OCI-LY7 (cell line): ENCODE data around the gene EHD4. TPM values are rescaled to one million over a fixed set of nuclear protein-coding genes. Genes with fewer than 3 reads are reported as not detected.
A peak's percentile ranks its signal among the peaks of the same experiment; 100 is the strongest.

Source experiments
- BruUV-seq: library from RNA; stranded (reverse); fragments of 400-500 nt; replicated peaks from 2 replicates; lab custom pipeline; 2021; lab: Mats Ljungman, UMichigan
- CTCF ChIA-PET: fragments of 300-600 bp; sonication (Branson Sonifier 250); formaldehyde crosslinking; loops from one replicate; lab custom pipeline; 2022; ENCODE audit warnings: antibody characterized with exemption; ENCODE audit not compliant: unreplicated experiment; lab: Charles Lee
- POLR2A ChIA-PET: fragments of 300-600 bp; sonication (Branson Sonifier 250); formaldehyde crosslinking; loops from one replicate; lab custom pipeline; 2022; ENCODE audit warnings: antibody characterized with exemption; lab: Charles Lee
- DNase-seq: peaks from one replicate; pipeline ENCODE4 v3.0.0-alpha.2; 2015; ENCODE audit warnings: low spot score
- H2AFZ ChIP-seq: fragments of 200-600 bp; sonication (generic), shearing (Covaris generic); 2 replicates; pipeline ENCODE4 v1.6.1; 2014; ENCODE audit warnings: mild to moderate bottlenecking, antibody characterized with exemption, low read length, moderate library complexity
- H3K27ac ChIP-seq: fragments of 200-600 bp; sonication (generic); 2 replicates; pipeline ENCODE4 v1.5.1; 2014; ENCODE audit warnings: mixed run types, low read depth, mild to moderate bottlenecking, moderate library complexity, low read length, inconsistent platforms; ENCODE audit not compliant: poor library complexity, severe bottlenecking
- H3K36me3 ChIP-seq: fragments of 200-600 bp; sonication (generic); 2 replicates; pipeline ENCODE4 v1.6.1; 2014; ENCODE audit warnings: mild to moderate bottlenecking, antibody characterized with exemption, low read length, moderate library complexity, mixed read lengths; ENCODE audit not compliant: insufficient read depth
- H3K4me1 ChIP-seq: fragments of 200-600 bp; sonication (generic); 2 replicates; pipeline ENCODE4 v1.5.1; 2014; ENCODE audit warnings: mild to moderate bottlenecking, low read length; ENCODE audit not compliant: insufficient read depth, poor library complexity, severe bottlenecking
- H3K4me2 ChIP-seq: fragments of 200-600 bp; sonication (generic); 2 replicates; pipeline ENCODE4 v1.6.1; 2014; ENCODE audit warnings: mild to moderate bottlenecking, low read length
- H3K4me3 ChIP-seq: fragments of 200-600 bp; sonication (generic); 2 replicates; pipeline ENCODE4 v1.5.1; 2014; ENCODE audit warnings: mild to moderate bottlenecking, low read depth, low read length; ENCODE audit not compliant: poor library complexity, severe bottlenecking
- H3K79me2 ChIP-seq: fragments of 200-600 bp; sonication (generic); 2 replicates; pipeline ENCODE4 v1.6.1; 2016; ENCODE audit warnings: low read depth, mild to moderate bottlenecking, low read length, moderate library complexity, mixed read lengths; ENCODE audit not compliant: insufficient read depth
- H3K9me2 ChIP-seq: fragments of 200-600 bp; sonication (generic); 2 replicates; pipeline ENCODE4 v1.6.1; 2016; ENCODE audit warnings: mild to moderate bottlenecking, low read length, mixed read lengths; ENCODE audit not compliant: insufficient read depth
- H3K9me3 ChIP-seq: fragments of 200-600 bp; sonication (generic); 2 replicates; pipeline ENCODE4 v1.6.1; 2014; ENCODE audit warnings: mild to moderate bottlenecking, mixed run types, low read length, mixed read lengths
- H4K20me1 ChIP-seq: fragments of 200-600 bp; sonication (generic); 2 replicates; pipeline ENCODE4 v1.6.1; 2014; ENCODE audit warnings: mild to moderate bottlenecking, antibody characterized with exemption, low read length, moderate library complexity, mixed read lengths; ENCODE audit not compliant: insufficient read depth
- CTCF ChIP-seq: fragments of 200-600 bp; sonication (generic); conservative IDR thresholded peaks from 2 replicates; pipeline ENCODE4 v1.5.1; 2014; ENCODE audit warnings: mild to moderate bottlenecking, antibody characterized with exemption, low read length, moderate library complexity, mixed read lengths
- EZH2phosphoT487 ChIP-seq: fragments of 200-600 bp; sonication (generic); IDR thresholded peaks from 2 replicates; pipeline ENCODE4 v1.6.1; 2018; ENCODE audit warnings: low read depth, borderline replicate concordance, mild to moderate bottlenecking, mixed run types, antibody characterized with exemption, low read length, moderate library complexity, mixed read lengths
- intact Hi-C: fragments of 100-400 bp; cut with micrococcal nuclease; formaldehyde crosslinking; loops from one replicate; pipeline ENCODE4 v1.10.0; 2022; ENCODE audit not compliant: unreplicated experiment
- total RNA-seq, 2 experiments: library from RNA; depleted of rRNA in 1 of 2; stranded (reverse); fragments of >200 nt in 1 of 2; shearing (Covaris generic) in 1 of 2; gene quantifications; 2 replicates each; pipeline ENCODE4 v1.2.3, GENCODE V29; 2014 to 2022

EHD4 gene
- total RNA-seq, 2 experiments from 2014 or later = 13.5 to 19.4 TPM

- POLR2A ChIA-PET = no interaction called here
- Histone ChIP-seq H3K4me3 (no peak overlapping the region), H2AFZ (no peak overlapping the region), H3K27ac (no peak overlapping the region), H3K9me3 (no peaks in the 10 kb centered on the region), H3K36me3 (no peaks in the 10 kb centered on the region), H3K4me1 (peaks cover 4% of the 10 kb centered on the region), H4K20me1 (no peaks in the 10 kb centered on the region), H3K9me2 (no peaks in the 10 kb centered on the region), H3K4me2 (no peak overlapping the region), H3K79me2 (no peaks in the 10 kb centered on the region)
- DNase-seq = no peak
- CTCF ChIA-PET = no interaction called here
- no TSS peak for BruUV-seq
- intact Hi-C loops = no loop called here
- TF ChIP-seq CTCF (no peak), EZH2phosphoT487 (no peak)
Observed at GRCh38 chr15:42011074-42011473, 38.7 kb upstream of the EHD4 start.

- no peak overlapping the region for H3K4me2 ChIP-seq
- no peak overlapping the region for H3K27ac ChIP-seq
- no peaks in the 10 kb centered on the region for H3K9me2 ChIP-seq
- ChIA-PET CTCF (no interaction called here), POLR2A (no interaction called here)
- intact Hi-C loops = no loop called here
- H3K9me3 ChIP-seq = no peaks in the 10 kb centered on the region
- no peaks in the 10 kb centered on the region for H3K36me3 ChIP-seq
- H3K4me1 ChIP-seq = peaks cover 4% of the 10 kb centered on the region
- H3K79me2 ChIP-seq = no peaks in the 10 kb centered on the region
- no peaks in the 10 kb centered on the region for H4K20me1 ChIP-seq
- DNase-seq = peak; percentile 9
- TF ChIP-seq CTCF (no peak), EZH2phosphoT487 (no peak)
- no peak overlapping the region for H2AFZ ChIP-seq
- BruUV-seq = no TSS peak
- H3K4me3 ChIP-seq = no peak overlapping the region
Observed at GRCh38 chr15:42010434-42010833, 38.1 kb upstream of the EHD4 start.

- Histone ChIP-seq H3K4me2 (no peak overlapping the region), H3K36me3 (no peaks in the 10 kb centered on the region), H3K9me3 (no peaks in the 10 kb centered on the region), H3K9me2 (no peaks in the 10 kb centered on the region), H2AFZ (no peak overlapping the region), H3K4me1 (peaks cover 4% of the 10 kb centered on the region), H4K20me1 (no peaks in the 10 kb centered on the region), H3K4me3 (no peak overlapping the region), H3K27ac (no peak overlapping the region), H3K79me2 (no peaks in the 10 kb centered on the region)
- TF ChIP-seq EZH2phosphoT487 (no peak), CTCF (no peak)
- BruUV-seq = no TSS peak
- DNase-seq = no peak
- CTCF ChIA-PET = no interaction called here
- POLR2A ChIA-PET = no interaction called here
- intact Hi-C loops = no loop called here
Observed at GRCh38 chr15:42009474-42009873, 37.1 kb upstream of the EHD4 start.
